A172 (cell line): ENCODE data around the gene PRR36. TPM values are rescaled to one million over a fixed set of nuclear protein-coding genes. Genes with fewer than 3 reads are reported as not detected.

Source experiments
- DNase-seq: peaks from one replicate; pipeline ENCODE4 v3.0.0-alpha.2; 2015; ENCODE audit warnings: low spot score
- total RNA-seq: library from RNA; depleted of rRNA; stranded (reverse); fragments of >200 nt; shearing (Covaris generic); gene quantifications from 2 replicates; pipeline ENCODE4 v1.2.3, GENCODE V29; 2014

Gene PRR36
- total RNA-seq, 1 experiment from 2014 or later = 1.2 TPM

- no peak for DNase-seq
Measured at GRCh38 chr19:7872306-7873204, 1.6 kb downstream of the PRR36 start.

- DNase-seq = peak; percentile 96
Measured at GRCh38 chr19:7871437-7872305, 2.5 kb downstream of the PRR36 start.

DNA sequence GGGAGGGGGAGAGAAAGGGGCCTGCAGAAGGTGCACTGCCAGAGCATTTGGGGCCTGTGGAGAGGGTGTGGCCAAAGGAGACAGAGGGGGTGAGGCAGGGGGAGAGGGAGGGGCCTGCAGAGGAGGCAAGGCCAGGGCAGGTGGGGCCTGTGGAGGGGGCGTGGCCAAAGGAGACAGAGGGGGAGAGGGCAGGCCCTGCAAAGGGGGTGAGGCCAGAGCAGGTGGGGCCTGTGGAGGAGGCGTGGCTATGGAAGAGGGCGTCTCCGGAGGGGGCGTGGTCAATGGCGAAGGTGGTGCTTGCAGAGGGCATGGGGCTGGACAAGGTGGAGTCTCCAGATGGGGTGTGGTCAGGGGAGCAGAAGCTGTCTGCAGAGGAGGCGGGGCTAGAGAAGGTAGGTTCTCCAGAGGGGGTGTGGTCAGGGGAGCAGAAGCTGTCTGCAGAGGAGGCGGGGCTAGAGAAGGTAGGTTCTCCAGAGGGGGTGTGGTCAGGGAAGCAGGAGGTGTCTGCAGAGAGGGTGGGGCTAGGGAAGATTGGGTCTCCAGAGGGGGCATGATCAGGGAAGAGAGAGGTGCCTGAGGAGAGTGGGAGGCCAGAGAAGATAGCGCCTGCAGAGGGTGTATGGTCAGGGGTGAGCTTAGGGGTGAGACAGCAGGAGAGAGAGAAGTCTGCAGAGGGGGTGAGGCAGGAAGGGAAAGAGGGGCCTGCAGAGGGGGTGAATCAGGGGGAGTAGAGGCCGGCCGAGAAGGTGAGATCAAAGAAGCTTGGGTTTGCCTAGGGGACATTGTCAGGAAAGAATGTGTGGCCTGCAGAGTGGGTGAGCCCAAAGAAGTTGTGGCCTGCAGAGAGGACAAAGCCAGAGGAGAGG is 3.4 kb downstream of the PRR36 start:
- DNase-seq = peak; percentile 79

- DNase-seq = no peak
Measured at GRCh38 chr19:7869910-7870511, 4.2 kb downstream of the PRR36 start.

- no peak for DNase-seq
Measured at GRCh38 chr19:7869453-7869909, 4.7 kb downstream of the PRR36 start.

GRCh38 chr19:7868671-7869452 is 5.3 kb downstream of the PRR36 start:
- DNase-seq = peak; percentile 62

DNA sequence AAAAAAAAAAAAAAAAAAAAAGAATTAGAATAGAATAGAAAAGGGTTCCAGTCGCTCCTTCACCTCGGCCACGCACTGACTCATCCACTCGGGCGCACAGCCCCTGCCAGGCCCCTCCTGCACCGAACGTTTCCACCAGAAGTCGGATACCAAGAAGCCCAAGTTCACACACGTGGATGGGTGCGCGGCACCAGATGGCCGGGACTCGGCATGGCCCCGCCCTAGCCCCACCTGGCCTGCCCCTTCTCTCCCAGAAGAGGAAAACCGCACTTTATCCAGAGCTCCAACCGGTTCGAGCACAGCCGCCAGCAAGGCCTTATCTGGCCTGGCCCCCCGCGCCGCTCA is 5.9 kb downstream of the PRR36 start:
- DNase-seq = no peak

- no peak for DNase-seq
Measured at GRCh38 chr19:7867092-7867844, 6.9 kb downstream of the PRR36 start.

DNA sequence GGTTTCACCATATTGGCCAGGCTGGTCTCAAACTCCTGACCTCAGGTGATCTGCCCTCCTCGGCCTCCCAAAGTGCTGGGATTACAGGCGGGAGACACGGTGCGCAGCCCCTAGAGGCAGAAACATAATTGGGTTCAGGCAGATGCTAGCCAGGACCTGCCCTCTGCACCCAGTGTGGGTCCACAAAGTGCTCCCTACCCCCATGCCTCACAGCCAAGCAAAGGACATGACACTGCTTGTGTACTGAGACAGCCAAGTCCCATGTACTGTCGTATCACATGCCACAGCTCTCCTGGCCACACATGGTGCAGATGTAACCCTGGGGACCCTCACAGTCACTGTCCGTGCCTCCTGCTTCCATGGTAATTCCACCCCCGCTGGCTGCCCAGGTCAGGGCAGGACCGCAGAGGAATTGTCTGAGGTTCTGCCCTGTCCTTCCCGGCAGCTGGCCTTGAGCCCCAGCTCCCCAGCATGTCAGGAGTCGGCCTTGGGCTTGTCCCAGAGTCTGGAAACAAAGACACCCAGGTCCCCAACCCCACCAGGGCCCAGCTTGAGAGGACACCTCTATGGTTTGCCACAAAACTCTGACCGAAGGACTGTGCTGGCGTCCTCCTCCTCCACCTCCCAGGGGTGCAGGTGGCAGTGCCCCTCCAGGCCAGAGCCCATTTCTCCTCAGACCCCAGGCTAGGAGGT is 7.6 kb downstream of the PRR36 start:
- no peak for DNase-seq

GRCh38 chr19:7865262-7865911 is 8.8 kb downstream of the PRR36 start:
- no peak for DNase-seq

- DNase-seq = no peak
Measured at GRCh38 chr19:7864690-7865074, 9.5 kb downstream of the PRR36 start.

GRCh38 chr19:7863971-7864689 is 10.1 kb downstream of the PRR36 start:
- no peak for DNase-seq

DNA sequence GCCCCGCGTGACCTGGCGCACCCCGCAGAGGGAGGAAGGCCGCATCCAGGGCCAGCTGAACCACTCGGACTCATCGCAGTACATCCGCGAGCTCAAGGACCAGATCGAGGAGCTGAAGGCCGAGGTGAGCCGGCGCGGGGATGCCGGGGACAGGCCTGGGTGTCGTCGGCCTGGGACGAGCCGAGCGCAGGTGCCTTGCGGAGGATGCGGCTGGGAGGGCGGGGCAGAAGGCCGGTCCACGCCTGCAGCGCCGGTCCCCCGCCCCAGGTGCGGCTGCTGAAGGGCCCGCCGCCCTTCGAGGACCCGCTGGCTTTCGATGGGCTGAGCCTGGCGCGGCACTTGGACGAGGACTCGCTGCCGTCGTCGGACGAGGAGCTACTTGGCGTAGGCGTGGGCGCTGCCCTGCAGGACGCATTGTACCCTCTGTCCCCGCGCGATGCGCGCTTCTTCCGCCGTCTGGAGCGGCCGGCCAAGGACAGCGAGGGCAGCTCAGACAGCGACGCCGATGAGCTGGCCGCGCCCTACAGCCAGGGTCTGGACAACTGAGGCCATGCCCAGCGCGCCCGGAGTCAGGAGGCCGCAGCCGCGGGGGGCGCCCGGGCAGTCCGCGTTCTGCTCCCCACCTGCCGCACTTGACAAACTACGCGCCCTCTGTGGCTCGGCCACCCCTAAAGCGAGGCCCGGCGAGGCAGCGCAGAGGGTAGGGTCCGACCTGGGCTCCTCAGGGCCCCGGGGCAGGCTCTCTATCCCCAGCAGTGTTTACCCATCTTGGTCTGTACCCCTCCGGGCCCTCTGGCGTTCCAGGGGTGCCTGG is 10.8 kb downstream of the PRR36 start:
- DNase-seq = no peak

GRCh38 chr19:7862413-7862951 is 11.7 kb downstream of the PRR36 start:
- no peak for DNase-seq

DNA sequence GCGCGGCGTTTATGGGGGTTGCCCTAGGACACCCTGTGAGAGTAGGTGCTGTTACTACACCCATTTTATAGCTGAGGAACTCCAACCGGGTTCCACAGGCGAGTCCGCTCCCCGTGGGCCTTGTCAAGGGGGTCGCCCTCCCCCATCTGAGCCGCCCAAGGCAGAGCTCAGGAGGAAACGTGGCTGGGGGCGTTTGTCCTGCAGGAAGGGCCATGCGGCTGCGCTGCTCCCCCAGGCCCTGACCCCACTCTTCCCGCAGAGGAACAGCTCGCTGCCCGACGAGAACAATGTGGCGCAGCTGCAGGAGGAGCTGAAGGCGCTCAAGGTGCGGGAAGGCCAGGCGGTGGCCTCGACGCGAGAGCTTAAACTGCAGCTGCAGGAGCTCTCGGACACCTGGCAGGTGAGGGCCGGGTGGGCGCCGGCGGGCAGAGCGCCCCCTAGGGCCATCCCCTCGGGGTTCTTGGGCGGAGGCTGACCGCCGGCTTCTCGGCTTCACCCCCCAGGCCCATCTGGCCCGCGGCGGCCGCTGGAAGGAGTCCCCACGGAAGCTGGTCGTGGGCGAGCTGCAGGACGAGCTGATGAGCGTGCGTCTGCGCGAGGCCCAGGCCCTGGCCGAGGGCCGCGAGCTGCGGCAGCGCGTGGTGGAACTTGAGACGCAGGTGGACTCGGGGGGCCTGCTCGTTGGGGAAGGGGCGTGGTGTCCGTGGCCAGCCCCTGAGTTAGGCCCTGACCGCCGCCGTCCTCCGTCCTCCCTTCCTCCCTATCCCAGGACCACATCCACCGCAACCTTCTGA is 12.4 kb downstream of the PRR36 start:
- DNase-seq = no peak
